Neural cell (in vitro differentiated cells): Measurements from ENCODE around the gene CPLANE1. TPM values are rescaled to one million over a fixed set of nuclear protein-coding genes. Genes with fewer than 3 reads are reported as not detected.

ENCODE experiments used
- H2AFZ ChIP-seq: fragments of 200-600, 300-800 bp; sonication (generic), shearing (Covaris generic); 2 replicates; pipeline ENCODE4 v1.6.0; 2014; ENCODE audit warnings: low read depth, mild to moderate bottlenecking, antibody characterized with exemption, low read length, moderate library complexity
- H3F3A ChIP-seq: fragments of 200-600 bp; shearing (Covaris generic); 2 replicates; pipeline ENCODE4 v1.6.1; 2016; ENCODE audit warnings: mild to moderate bottlenecking, moderate library complexity, mixed read lengths, antibody characterized with exemption, low read length; ENCODE audit not compliant: insufficient read depth, poor library complexity, severe bottlenecking
- H3K27ac ChIP-seq: fragments of 200-600, 300-800 bp; sonication (generic), shearing (Covaris generic); 2 replicates; pipeline ENCODE4 v1.5.1; 2014; ENCODE audit warnings: mild to moderate bottlenecking, low read length, moderate library complexity
- H3K27me3 ChIP-seq: fragments of 300-800, 200-600 bp; sonication (generic), shearing (Covaris generic); 2 replicates; pipeline ENCODE4 v1.6.0; 2014; ENCODE audit warnings: mild to moderate bottlenecking, low read depth, low read length, moderate library complexity; ENCODE audit not compliant: insufficient read depth
- H3K36me3 ChIP-seq: fragments of 300-800, 200-600 bp; sonication (generic), shearing (Covaris generic); 2 replicates; pipeline ENCODE4 v1.5.1; 2014; ENCODE audit warnings: mild to moderate bottlenecking, antibody characterized with exemption, low read length, moderate library complexity; ENCODE audit not compliant: insufficient read depth
- H3K4me2 ChIP-seq: fragments of 300-800, 200-600 bp; sonication (generic), shearing (Covaris generic); 2 replicates; pipeline ENCODE4 v1.6.0; 2014; ENCODE audit warnings: mild to moderate bottlenecking, low read length
- H3K4me3 ChIP-seq: fragments of 300-800, 200-600 bp; sonication (generic), shearing (Covaris generic); 2 replicates; pipeline ENCODE4 v1.5.1; 2014; ENCODE audit warnings: mild to moderate bottlenecking, low read length, moderate library complexity
- H3K79me2 ChIP-seq: fragments of 200-600 bp; shearing (Covaris generic); replicated peaks from 2 replicates; pipeline ENCODE4 v1.6.0; 2014; ENCODE audit warnings: mild to moderate bottlenecking, low read length, moderate library complexity; ENCODE audit not compliant: insufficient read depth
- H3K9ac ChIP-seq: fragments of 300-800, 200-600 bp; sonication (generic), shearing (Covaris generic); 2 replicates; pipeline ENCODE4 v1.6.1; 2016; ENCODE audit warnings: mild to moderate bottlenecking, low read length, mixed read lengths
- H3K9me2 ChIP-seq: fragments of 200-600 bp; shearing (Covaris generic); 2 replicates; pipeline ENCODE4 v1.6.1; 2016; ENCODE audit warnings: mild to moderate bottlenecking, low read length, mixed read lengths; ENCODE audit not compliant: insufficient read depth
- H3K9me3 ChIP-seq: fragments of 200-600, 300-800 bp; sonication (generic), shearing (Covaris generic); 2 replicates; pipeline ENCODE4 v1.6.1; 2016; ENCODE audit warnings: mild to moderate bottlenecking, mixed run types, low read length, moderate library complexity, mixed read lengths
- H4K20me1 ChIP-seq: fragments of 200-600 bp; shearing (Covaris generic); 2 replicates; pipeline ENCODE4 v1.6.1; 2016; ENCODE audit warnings: mild to moderate bottlenecking, mixed run types; ENCODE audit not compliant: insufficient read depth
- EP300 ChIP-seq: fragments of 450-650 bp; conservative IDR thresholded peaks from 2 replicates; pipeline ENCODE4 v1.6.1; 2014; ENCODE audit warnings: antibody characterized with exemption, mild to moderate bottlenecking, moderate library complexity; ENCODE audit not compliant: poor library complexity, severe bottlenecking
- EZH2 ChIP-seq: fragments of 200-600, 300-800 bp; shearing (Covaris generic), sonication (generic); IDR thresholded peaks from 2 replicates; pipeline ENCODE4 v1.6.1; 2014; ENCODE audit warnings: antibody characterized with exemption, low read length, borderline replicate concordance, mild to moderate bottlenecking; ENCODE audit not compliant: insufficient read depth, poor library complexity, severe bottlenecking
- MXI1 ChIP-seq: fragments of 450-650 bp; conservative IDR thresholded peaks from 2 replicates; pipeline ENCODE4 v1.6.1; 2014; ENCODE audit warnings: antibody characterized with exemption, mild to moderate bottlenecking; ENCODE audit not compliant: poor library complexity, severe bottlenecking
- POLR2AphosphoS5 ChIP-seq: IDR thresholded peaks from 2 replicates; pipeline ENCODE4 v1.6.1; 2012
- RAD21 ChIP-seq: fragments of 450-650 bp; conservative IDR thresholded peaks from 2 replicates; pipeline ENCODE4 v1.6.1; 2014; ENCODE audit warnings: antibody characterized with exemption, mild to moderate bottlenecking, moderate library complexity
- SMC3 ChIP-seq: fragments of 450-650 bp; conservative IDR thresholded peaks from 2 replicates; pipeline ENCODE4 v1.6.1; 2014; ENCODE audit warnings: antibody characterized with exemption, mild to moderate bottlenecking, moderate library complexity; ENCODE audit not compliant: poor library complexity
- TAF1 ChIP-seq: IDR thresholded peaks from 2 replicates; pipeline ENCODE4 v1.6.1; 2012; ENCODE audit warnings: low read depth
- polyA plus RNA-seq: library from polyadenylated mRNA; depleted of rRNA; stranded (reverse); fragments of >200 nt; gene quantifications from 2 replicates; pipeline ENCODE4 v1.2.3, GENCODE V29; 2014
- TF ChIP-seq, protein P1 (sequence below): fragments of 450-650 bp; IDR thresholded peaks from 2 replicates; pipeline ENCODE4 v1.5.1; 2014; ENCODE audit warnings: antibody characterized with exemption, mild to moderate bottlenecking, moderate library complexity; ENCODE audit not compliant: poor library complexity, severe bottlenecking
- TF ChIP-seq, protein P2 (sequence below): IDR thresholded peaks from 2 replicates; pipeline ENCODE4 v1.6.1; 2012; ENCODE audit warnings: borderline replicate concordance

CPLANE1 gene
- polyA plus RNA-seq, 1 donor from 2014 or later: 26.0 TPM

DNA sequence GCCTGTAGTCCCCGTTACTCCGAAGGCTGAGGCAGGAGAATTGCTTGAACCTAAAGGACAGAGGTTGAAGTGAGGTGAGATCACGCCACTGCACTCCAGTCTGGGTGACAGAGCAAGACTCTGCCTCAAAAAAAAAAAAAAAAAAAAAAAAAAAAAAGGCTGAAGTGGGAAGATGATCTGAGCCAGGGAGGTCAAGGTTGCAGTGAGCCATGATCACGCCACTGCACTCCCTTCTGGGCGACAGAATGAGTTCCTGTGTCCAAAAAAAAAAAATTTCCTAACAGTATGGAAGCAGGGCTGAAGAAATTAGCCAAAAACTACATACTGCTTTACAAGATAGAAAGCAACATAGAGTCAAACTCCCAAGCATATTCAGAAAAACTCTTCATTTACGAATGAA is 132.8 kb downstream of the CPLANE1 start:
- Histone ChIP-seq H3K9ac (no peak overlapping the region), H3K4me2 (no peak overlapping the region), H3F3A (no peaks in the 10 kb centered on the region), H3K36me3 (no peaks in the 10 kb centered on the region), H3K4me3 (no peak overlapping the region), H3K27ac (no peak overlapping the region), H4K20me1 (no peaks in the 10 kb centered on the region), H3K27me3 (no peaks in the 10 kb centered on the region), H3K79me2 (no peaks in the 10 kb centered on the region), H2AFZ (no peak overlapping the region), H3K9me2 (no peaks in the 10 kb centered on the region), H3K9me3 (no peaks in the 10 kb centered on the region)
- TF ChIP-seq EZH2 (no peak), SMC3 (no peak)

DNA sequence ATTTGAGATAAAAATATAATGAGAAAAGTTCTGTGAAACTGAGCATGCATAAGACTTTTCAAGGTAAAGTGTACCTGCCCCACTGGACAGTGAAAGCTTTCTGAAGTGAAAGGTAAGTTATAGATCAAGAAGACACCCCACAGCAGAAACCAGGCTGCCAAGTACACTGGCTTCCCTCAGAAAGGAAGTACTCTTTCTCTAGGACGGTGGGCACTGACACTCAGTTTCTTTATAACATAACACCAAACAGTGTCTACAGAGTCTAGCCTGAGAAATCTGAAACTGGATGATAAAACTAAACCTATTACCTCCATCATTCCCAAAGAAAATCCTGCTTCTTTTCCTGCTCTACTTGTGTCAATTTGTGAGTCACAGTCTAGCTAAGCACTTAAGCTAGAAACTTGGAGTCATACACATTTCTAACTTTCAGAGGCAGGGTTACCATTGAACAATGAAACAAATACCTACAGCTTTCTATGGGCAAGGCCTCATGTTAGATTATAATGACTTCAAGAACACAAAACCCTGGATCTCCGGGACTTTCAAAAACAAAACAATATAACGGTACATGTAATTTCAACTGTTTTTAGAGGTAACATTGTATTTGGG is 136.7 kb downstream of the CPLANE1 start:
- H3K9me2 ChIP-seq: no peaks in the 10 kb centered on the region
- H3K9me3 ChIP-seq: no peaks in the 10 kb centered on the region
- peaks cover 10% of the 10 kb centered on the region for H3K36me3 ChIP-seq
- no peaks in the 10 kb centered on the region for H3K79me2 ChIP-seq
- H3F3A ChIP-seq: no peaks in the 10 kb centered on the region
- no peak overlapping the region for H3K4me2 ChIP-seq
- H3K4me3 ChIP-seq: no peak overlapping the region
- H2AFZ ChIP-seq: no peak overlapping the region
- no peaks in the 10 kb centered on the region for H4K20me1 ChIP-seq
- H3K27ac ChIP-seq: no peak overlapping the region
- no peak overlapping the region for H3K9ac ChIP-seq
- H3K27me3 ChIP-seq: no peaks in the 10 kb centered on the region
- TF ChIP-seq POLR2AphosphoS5 (no peak), EZH2 (no peak), TAF1 (no peak), RAD21 (no peak), MXI1 (no peak), SMC3 (no peak), EP300 (no peak)
- TF ChIP-seq, protein P1, sequence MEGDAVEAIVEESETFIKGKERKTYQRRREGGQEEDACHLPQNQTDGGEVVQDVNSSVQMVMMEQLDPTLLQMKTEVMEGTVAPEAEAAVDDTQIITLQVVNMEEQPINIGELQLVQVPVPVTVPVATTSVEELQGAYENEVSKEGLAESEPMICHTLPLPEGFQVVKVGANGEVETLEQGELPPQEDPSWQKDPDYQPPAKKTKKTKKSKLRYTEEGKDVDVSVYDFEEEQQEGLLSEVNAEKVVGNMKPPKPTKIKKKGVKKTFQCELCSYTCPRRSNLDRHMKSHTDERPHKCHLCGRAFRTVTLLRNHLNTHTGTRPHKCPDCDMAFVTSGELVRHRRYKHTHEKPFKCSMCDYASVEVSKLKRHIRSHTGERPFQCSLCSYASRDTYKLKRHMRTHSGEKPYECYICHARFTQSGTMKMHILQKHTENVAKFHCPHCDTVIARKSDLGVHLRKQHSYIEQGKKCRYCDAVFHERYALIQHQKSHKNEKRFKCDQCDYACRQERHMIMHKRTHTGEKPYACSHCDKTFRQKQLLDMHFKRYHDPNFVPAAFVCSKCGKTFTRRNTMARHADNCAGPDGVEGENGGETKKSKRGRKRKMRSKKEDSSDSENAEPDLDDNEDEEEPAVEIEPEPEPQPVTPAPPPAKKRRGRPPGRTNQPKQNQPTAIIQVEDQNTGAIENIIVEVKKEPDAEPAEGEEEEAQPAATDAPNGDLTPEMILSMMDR: no peak
- TF ChIP-seq, protein P2, sequence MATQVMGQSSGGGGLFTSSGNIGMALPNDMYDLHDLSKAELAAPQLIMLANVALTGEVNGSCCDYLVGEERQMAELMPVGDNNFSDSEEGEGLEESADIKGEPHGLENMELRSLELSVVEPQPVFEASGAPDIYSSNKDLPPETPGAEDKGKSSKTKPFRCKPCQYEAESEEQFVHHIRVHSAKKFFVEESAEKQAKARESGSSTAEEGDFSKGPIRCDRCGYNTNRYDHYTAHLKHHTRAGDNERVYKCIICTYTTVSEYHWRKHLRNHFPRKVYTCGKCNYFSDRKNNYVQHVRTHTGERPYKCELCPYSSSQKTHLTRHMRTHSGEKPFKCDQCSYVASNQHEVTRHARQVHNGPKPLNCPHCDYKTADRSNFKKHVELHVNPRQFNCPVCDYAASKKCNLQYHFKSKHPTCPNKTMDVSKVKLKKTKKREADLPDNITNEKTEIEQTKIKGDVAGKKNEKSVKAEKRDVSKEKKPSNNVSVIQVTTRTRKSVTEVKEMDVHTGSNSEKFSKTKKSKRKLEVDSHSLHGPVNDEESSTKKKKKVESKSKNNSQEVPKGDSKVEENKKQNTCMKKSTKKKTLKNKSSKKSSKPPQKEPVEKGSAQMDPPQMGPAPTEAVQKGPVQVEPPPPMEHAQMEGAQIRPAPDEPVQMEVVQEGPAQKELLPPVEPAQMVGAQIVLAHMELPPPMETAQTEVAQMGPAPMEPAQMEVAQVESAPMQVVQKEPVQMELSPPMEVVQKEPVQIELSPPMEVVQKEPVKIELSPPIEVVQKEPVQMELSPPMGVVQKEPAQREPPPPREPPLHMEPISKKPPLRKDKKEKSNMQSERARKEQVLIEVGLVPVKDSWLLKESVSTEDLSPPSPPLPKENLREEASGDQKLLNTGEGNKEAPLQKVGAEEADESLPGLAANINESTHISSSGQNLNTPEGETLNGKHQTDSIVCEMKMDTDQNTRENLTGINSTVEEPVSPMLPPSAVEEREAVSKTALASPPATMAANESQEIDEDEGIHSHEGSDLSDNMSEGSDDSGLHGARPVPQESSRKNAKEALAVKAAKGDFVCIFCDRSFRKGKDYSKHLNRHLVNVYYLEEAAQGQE: no peak
